ENCODE measurements around the gene OR2T11.
"Not testable (repeated sequence)": the region's sequence is repeated elsewhere in the genome, so short reads cannot be mapped to it uniquely, and the experiment has no call there.

The OR2T11 gene

DNA sequence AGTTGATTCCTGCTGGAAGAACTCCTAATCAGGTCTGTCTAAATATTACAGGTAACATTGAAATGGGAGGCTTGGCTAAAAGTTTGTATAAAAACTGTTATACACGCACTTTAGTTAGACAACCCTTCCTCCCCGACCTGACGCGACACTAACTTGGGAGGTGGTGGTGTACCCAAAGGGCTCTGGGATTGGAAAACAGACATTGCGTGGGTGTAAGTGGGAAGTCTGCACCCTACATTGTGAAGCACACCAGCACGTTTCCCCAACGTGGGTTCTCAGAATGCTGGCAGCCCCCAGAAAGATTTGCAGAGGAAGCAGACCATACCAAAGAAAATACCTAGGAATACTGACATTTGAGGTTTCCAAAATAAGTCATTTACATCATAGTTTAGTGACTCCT is 16.8 kb downstream of the OR2T11 start:
- no peak for DNase-seq

DNA sequence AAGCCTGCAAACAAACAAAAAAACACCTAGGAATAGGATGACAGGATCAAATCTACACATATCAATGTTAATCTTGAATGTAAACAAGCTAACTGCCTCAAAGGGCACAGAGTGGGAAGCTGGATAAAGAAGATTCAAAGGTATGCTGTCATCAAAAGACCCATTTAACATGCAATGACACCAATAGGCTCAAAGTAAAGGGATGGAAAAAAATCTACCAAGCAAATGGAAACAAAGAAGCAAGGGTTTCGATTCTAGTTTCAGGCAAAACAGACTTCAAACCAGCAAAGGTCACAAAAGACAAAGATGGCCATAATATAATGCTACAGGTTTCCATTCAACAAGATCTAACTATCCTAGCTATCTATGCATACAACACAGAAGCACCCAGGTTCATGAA is 21.1 kb downstream of the OR2T11 start:
- DNase-seq = no peak

DNA sequence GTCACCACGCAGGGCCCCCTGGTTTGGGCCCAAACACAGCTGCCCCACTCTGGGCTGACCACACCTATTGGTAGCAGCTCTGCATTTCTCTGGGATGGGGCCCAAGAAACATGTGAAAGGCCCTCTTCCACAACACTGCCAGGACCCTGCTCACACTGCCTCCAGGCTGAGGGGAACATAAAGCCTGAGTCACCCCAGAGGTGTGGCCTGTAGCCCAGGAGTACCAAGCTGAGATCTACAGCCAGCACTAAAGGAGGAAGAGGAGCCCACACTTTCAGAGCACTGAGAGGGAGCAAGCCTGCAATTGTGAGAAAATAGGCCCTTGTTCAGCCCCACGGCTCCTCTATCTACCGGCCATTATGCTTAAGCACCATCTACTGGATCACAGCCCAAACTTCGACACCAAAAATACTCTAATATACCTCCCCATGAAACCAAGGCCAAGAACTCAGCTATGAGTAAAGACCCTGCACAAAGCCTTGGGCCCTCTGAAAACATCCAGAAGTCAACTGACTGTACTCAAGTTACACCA is 22.9 kb downstream of the OR2T11 start:
- no peak for DNase-seq

DNA sequence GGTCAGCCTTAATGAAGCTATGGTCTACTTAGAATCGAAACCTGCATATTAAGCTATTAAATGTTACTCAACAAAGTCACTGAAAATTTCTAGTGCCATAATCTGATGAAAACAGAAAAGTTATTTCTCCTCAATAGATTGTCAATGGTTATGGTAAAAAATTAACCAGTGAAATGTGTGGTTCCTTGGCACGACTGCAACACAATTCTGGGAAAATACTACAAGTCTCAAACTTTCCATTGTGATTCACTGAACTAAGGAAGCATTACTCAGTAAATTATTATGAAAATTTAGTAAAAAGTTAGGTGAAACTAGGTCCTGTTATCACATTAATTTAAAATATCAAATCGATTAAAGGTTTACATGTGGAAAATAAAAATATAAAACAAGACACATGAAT is 24.6 kb downstream of the OR2T11 start:
- DNase-seq = no peak

DNA sequence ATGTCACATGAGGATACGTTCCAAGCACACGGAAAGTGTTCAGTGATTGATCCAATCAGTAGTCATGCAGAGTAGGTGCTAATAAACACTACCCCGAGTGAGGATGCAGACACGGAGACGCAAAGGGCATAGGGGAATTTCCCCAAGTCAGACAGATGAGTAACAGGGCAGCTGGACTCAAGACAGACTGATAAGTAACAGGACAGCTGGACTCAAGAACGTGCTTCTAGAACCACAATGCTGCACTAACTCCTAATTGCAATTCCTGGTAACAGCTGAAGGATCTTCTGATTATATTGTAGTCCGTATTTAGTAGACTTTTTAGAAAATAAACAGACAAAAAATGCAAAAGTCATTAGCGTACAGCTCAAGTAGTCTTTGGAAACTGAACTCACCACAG is 35.5 kb downstream of the OR2T11 start:
- no peak for DNase-seq

DNA sequence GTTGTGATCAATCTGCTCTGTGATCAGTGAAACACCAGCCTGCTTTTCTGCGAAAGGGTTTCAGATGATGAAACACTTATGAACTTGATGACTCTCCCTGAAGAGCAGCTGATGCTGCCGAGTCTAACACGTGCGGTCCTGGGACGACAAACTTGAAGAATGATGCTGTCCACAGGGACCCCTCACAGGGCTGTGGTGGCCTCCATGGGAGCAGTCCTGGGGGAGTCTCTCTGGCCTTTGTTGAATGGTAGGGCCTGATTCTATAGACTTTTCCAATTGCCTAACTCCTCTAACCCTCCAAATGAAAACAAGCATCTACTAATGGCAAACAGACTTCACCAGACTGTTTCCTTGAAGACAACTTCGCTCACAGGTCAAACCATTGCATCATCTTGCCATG is 37.3 kb downstream of the OR2T11 start, which contains the start of gene OR2T10:
TSS of gene OR2T10 (minus strand) at position 112 of the 400 bp plus-strand sequence. CDS start 3,932 bp downstream, outside the sequence.
- DNase-seq = no peak

DNA sequence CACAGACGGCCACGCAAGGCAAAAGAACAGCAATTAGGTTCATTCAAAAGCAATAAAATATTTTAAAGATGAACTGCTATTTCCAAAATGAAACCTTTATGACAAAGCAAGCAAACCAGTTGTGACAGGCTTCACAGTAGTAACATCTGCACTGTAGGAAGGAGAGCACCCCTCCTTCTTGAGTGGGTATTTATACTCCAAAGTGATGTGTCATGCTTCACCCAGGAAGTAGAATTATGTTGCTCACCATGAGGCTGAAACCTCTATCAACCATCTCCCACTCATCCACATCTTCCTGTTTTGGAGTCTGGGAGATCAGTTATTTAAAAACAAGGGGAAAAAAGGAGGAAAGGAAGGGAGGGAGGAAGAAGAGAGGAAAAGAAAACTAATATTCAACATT is 38.3 kb downstream of the OR2T11 start:
- no peak for DNase-seq

DNA sequence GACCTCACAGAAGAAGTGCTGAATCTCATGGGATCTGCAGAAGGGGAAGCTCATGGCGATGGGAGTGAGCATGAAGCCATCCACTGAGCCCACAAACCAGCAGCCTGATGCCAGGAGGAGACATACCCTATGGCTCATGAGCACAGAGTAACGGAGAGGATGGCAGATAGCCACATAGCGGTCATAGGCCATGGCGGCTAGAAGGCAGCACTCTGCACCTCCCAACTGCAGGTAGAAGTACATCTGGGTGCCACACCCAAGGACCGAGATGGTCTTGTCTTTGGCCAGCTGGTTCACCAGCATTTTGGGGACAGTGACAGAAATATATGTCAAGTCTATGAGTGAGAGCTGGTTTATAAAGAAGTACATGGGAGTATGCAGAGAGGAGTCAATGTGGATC is 41.7 kb downstream of the OR2T11 start:
- no peak for DNase-seq

DNA sequence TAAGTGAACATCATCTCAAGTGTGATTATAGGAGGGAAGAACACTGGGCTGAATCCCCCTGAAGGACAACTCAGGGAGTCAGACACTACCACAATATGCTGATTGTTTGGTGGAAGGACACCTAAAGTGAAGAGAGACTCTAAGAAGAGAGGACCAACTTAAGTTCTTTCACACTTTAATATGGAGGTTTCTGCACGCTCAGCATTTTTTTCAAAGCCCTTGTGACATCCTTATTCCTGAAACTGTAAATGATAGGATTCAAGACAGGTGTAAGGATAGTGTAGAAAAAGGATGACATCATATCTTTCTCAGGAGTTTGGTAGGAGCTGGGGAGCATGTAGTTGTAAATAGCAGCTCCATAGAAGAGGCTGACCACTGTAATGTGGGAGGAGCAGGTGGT is 42.2 kb downstream of the OR2T11 start:
- no peak for DNase-seq

DNA sequence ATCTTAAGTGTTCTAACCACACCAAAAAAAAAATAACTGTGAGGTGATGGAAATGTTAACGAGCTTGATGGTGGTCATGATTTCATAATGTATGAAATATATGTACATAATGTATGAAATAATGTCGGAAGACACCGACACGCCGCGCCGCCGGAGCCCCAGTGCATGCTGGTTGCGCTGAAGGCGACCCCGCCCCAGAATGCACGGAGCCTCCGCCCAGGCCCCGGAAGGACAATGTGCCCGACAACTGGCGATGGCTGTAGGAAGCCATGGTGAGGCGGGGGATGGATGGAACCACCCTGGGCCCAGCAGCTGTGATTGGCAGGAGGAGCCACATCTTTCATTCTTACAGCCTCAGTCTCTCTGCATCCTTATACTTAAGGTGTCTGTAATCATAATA is 44.8 kb downstream of the OR2T11 start:
- no peak for DNase-seq

DNA sequence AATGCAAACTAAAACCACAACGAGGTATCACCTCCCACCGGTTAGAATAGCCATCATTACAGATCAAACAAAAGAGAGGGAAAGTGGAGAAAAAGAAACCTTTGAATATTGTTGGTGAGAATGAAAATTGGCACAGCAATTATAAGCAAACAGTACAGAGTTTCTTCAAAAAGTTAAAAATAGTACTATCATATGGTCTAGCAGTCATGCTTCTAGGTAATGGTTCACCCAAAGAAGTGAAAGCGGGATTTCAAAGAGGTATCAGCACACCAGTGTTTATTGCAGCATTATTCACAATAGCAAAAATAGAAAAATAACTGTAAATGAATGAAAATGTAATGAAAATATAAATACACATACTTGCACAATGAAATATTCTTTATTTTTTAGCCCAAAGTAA is 45.6 kb downstream of the OR2T11 start:
- DNase-seq = no peak

DNA sequence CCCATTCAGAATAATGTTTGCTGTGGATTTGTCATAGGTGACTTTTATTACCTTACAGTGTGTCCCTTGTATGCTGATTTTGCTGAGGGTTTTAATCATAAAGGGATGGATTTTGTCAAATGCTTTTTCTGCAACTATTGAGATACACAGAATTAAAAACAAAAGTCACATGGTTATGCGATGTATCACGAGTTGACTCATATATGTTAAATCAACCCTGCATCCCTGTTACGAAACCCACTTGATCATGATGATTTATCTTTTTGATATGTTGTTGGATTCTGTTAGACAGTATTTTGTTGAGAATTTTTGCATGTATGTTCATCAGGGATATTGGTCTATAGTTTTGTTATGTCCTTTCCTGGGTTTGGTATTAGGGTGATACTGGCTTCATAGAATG is 49.6 kb downstream of the OR2T11 start:
- no peak for DNase-seq

DNA sequence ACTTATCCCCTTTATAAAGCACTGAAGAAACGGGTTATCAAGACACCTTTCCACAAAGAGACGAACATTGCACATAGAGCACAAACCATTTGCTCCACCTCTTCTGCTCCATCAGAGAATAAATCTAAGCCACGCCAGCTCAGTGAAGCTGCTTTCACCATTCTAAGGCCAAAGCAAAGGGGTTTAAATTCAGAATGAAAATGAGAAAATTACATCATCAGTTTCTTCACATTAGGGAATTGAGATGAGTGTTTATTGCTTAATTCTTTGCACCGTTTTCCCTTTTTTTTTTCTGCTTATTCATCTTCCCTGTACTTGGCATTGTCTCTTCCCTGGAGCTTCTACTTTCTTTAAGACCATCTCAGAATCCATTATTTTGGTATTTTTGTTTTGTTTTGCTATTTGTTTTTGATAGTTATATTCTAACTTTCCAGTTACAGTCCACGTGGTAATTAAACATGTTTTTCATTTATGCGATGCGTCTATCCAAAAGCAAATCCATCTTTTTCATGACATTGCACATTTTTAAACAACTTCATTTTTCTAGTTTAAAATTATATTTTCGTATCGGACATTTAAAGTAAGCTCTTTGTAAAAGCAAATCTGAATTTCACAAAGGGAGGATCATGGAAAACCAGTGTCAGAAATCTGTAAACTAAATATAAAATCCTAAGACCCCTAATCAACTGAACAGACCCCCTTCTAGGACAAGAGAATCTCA is 58.5 kb downstream of the OR2T11 start:
- no peak for DNase-seq

DNA sequence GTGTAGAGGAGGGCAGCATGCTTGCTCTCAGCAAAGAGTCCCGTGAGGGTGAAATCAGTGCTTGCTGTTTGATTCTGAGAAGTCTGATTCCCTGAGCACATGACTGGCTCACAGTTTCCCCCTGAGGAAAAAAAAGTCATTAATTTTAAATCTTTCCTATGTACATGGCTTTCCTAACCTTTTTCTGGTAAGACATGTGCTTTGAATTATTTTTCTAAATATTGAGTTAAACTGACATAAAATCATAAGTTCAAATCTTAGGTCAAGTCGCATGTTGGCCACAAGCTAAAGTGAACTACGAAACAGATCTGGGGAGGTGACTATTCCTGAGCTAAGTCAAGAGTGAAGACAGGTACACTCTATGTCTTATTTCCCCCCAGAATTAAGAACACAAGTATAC is 60.2 kb downstream of the OR2T11 start, which contains the start of gene OR2T34:
TSS of gene OR2T34 (minus strand) at position 101 of the 400 bp plus-strand sequence. CDS start at position 101, 0 bp downstream.
- DNase-seq = not testable (repeated sequence)

DNA sequence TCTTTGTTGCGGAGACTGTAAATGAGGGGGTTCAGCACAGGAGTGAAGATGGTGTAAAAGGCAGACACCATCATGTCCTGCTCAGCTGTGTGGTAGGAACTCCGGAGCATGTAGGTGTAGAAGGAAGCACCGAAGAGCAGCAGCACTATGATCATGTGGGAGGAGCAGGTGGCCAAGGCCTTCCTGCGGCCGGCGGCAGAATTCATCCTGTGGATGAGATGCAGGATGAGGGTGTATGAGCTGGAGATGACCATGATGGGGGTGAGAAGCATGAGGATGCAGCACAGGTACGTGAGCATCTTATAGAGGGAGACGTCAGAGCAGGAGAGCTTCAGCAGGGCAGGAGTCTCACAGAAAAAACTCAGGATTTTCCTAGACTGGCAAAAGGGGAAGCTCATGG is 61.0 kb downstream of the OR2T11 start:
- not testable (repeated sequence) for DNase-seq
